ENCODE measurements around the gene SLC35G6.

SLC35G6 gene

GRCh38 chr17:7493941-7494340 is 12.7 kb downstream of the SLC35G6 start:
- Histone ChIP-seq H3K9me3 (ENCODE audit: low read length) (peaks cover 5% of the 10 kb centered on the region), H2AFZ (ENCODE audit: low read depth, low read length) (no peak overlapping the region), H3K4me3 (ENCODE audit: low read length) (no peak overlapping the region), H3K27me3 (ENCODE audit: insufficient read depth, low read length) (no peaks in the 10 kb centered on the region), H3K36me3 (ENCODE audit: insufficient read depth, low read length) (peaks cover 67% of the 10 kb centered on the region), H3K4me1 (ENCODE audit: insufficient read depth, low read length) (peaks cover 3% of the 10 kb centered on the region)

DNA sequence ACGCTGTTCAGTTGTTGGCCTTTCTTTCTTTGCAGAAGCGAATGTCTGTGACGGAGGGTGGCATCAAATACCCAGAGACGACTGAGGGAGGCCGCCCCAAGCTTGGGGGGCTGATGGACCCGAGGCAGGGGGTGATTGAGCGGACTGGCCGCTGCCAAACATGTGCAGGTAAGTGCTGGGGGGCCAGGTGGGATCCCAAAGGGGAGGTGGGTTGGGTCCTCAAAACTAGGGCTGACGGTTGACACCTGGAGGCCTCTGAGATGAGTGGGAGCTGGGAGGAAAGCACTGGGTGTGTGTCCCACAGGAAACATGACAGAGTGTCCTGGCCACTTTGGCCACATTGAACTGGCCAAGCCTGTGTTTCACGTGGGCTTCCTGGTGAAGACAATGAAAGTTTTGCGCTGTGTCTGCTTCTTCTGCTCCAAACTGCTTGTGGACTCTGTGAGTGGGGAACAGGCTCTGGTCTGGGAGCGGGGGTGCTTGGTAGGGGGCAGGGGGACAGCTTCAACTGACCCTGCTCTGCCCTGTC is 14.7 kb downstream of the SLC35G6 start:
- H3K9me3 ChIP-seq (ENCODE audit: low read length) = no peaks in the 10 kb centered on the region
- H3K36me3 ChIP-seq (ENCODE audit: insufficient read depth, low read length) = peaks cover 76% of the 10 kb centered on the region
- no peaks in the 10 kb centered on the region for H3K27me3 ChIP-seq (ENCODE audit: insufficient read depth, low read length)
- no peak overlapping the region for H3K4me3 ChIP-seq (ENCODE audit: low read length)
- peaks cover 3% of the 10 kb centered on the region for H3K4me1 ChIP-seq (ENCODE audit: insufficient read depth, low read length)
- H2AFZ ChIP-seq (ENCODE audit: low read depth, low read length) = no peak overlapping the region

DNA sequence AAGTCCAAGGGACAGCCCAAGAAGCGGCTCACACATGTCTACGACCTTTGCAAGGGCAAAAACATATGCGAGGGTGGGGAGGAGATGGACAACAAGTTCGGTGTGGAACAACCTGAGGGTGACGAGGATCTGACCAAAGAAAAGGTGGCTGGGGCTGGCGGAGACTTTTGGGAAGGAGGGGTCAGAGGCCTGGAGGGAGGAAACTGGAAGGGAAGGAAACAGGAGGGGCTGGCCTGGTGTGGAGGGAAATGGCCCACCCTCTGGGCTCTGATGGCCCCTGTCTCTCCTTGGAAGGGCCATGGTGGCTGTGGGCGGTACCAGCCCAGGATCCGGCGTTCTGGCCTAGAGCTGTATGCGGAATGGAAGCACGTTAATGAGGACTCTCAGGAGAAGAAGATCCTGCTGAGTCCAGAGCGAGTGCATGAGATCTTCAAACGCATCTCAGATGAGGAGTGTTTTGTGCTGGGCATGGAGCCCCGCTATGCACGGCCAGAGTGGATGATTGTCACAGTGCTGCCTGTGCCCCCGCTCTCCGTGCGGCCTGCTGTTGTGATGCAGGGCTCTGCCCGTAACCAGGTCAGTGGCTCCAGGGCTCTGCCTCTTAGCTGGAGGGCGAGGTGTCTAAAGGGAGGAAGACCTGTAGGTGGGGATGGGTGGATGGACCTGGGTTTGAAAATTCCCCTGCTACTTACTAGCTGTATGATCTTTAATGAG is 15.4 kb downstream of the SLC35G6 start:
- Histone ChIP-seq H3K4me1 (ENCODE audit: insufficient read depth, low read length) (peaks cover under 1% of the 10 kb centered on the region), H3K27me3 (ENCODE audit: insufficient read depth, low read length) (no peaks in the 10 kb centered on the region), H2AFZ (ENCODE audit: low read depth, low read length) (no peak overlapping the region), H3K9me3 (ENCODE audit: low read length) (no peaks in the 10 kb centered on the region), H3K36me3 (ENCODE audit: insufficient read depth, low read length) (peaks cover 77% of the 10 kb centered on the region), H3K4me3 (ENCODE audit: low read length) (no peak overlapping the region)

GRCh38 chr17:7497228-7497627 is 16.0 kb downstream of the SLC35G6 start:
- H3K36me3 ChIP-seq (ENCODE audit: insufficient read depth, low read length) = peaks cover 79% of the 10 kb centered on the region
- H2AFZ ChIP-seq (ENCODE audit: low read depth, low read length) = no peak overlapping the region
- H3K27me3 ChIP-seq (ENCODE audit: insufficient read depth, low read length) = no peaks in the 10 kb centered on the region
- no peaks in the 10 kb centered on the region for H3K4me1 ChIP-seq (ENCODE audit: insufficient read depth, low read length)
- no peak overlapping the region for H3K4me3 ChIP-seq (ENCODE audit: low read length)
- H3K9me3 ChIP-seq (ENCODE audit: low read length) = no peaks in the 10 kb centered on the region

DNA sequence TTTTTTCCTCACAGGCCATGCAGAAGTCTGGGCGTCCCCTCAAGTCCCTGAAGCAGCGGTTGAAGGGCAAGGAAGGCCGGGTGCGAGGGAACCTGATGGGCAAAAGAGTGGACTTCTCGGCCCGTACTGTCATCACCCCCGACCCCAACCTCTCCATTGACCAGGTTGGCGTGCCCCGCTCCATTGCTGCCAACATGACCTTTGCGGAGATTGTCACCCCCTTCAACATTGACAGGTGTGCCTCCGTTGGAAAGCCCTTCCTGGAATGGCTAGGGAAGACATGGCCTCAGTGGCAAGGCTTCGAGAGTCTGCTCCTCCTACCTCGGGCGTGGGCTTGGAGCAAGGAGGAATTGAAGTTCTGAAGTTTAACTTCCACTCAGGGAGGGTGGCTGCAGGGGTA is 16.4 kb downstream of the SLC35G6 start:
- no peaks in the 10 kb centered on the region for H3K27me3 ChIP-seq (ENCODE audit: insufficient read depth, low read length)
- H3K36me3 ChIP-seq (ENCODE audit: insufficient read depth, low read length) = peaks cover 82% of the 10 kb centered on the region
- no peak overlapping the region for H2AFZ ChIP-seq (ENCODE audit: low read depth, low read length)
- no peaks in the 10 kb centered on the region for H3K9me3 ChIP-seq (ENCODE audit: low read length)
- H3K4me1 ChIP-seq (ENCODE audit: insufficient read depth, low read length) = no peaks in the 10 kb centered on the region
- H3K4me3 ChIP-seq (ENCODE audit: low read length) = no peak overlapping the region

DNA sequence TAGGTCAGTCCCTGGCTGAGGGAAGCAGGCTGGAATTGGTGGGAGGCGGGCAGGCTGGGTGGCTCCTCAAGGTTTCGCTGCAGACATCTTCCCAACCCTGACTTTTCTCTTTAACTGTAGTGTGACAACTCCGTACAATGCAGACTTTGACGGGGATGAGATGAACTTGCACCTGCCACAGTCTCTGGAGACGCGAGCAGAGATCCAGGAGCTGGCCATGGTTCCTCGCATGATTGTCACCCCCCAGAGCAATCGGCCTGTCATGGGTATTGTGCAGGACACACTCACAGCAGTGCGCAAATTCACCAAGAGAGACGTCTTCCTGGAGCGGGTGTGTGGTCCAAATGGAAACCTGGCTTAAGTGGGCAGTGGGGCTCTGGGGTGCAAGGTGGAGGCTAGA is 17.9 kb downstream of the SLC35G6 start:
- Histone ChIP-seq H3K36me3 (ENCODE audit: insufficient read depth, low read length) (peaks cover 88% of the 10 kb centered on the region), H3K4me3 (ENCODE audit: low read length) (no peak overlapping the region), H2AFZ (ENCODE audit: low read depth, low read length) (no peak overlapping the region), H3K4me1 (ENCODE audit: insufficient read depth, low read length) (no peaks in the 10 kb centered on the region), H3K27me3 (ENCODE audit: insufficient read depth, low read length) (no peaks in the 10 kb centered on the region), H3K9me3 (ENCODE audit: low read length) (no peaks in the 10 kb centered on the region)

- H3K27me3 ChIP-seq (ENCODE audit: insufficient read depth, low read length) = no peaks in the 10 kb centered on the region
- no peaks in the 10 kb centered on the region for H3K9me3 ChIP-seq (ENCODE audit: low read length)
- no peaks in the 10 kb centered on the region for H3K4me1 ChIP-seq (ENCODE audit: insufficient read depth, low read length)
- H2AFZ ChIP-seq (ENCODE audit: low read depth, low read length) = no peak overlapping the region
- peaks cover 86% of the 10 kb centered on the region for H3K36me3 ChIP-seq (ENCODE audit: insufficient read depth, low read length)
- H3K4me3 ChIP-seq (ENCODE audit: low read length) = no peak overlapping the region
Measured at GRCh38 chr17:7501729-7502128, 20.5 kb downstream of the SLC35G6 start.

- no peaks in the 10 kb centered on the region for H3K9me3 ChIP-seq (ENCODE audit: low read length)
- H3K4me3 ChIP-seq (ENCODE audit: low read length) = no peak overlapping the region
- no peaks in the 10 kb centered on the region for H3K27me3 ChIP-seq (ENCODE audit: insufficient read depth, low read length)
- peaks cover 85% of the 10 kb centered on the region for H3K36me3 ChIP-seq (ENCODE audit: insufficient read depth, low read length)
- no peaks in the 10 kb centered on the region for H3K4me1 ChIP-seq (ENCODE audit: insufficient read depth, low read length)
- H2AFZ ChIP-seq (ENCODE audit: low read depth, low read length) = no peak overlapping the region
Measured at GRCh38 chr17:7502171-7502847, 21.1 kb downstream of the SLC35G6 start.

- Histone ChIP-seq H3K4me3 (ENCODE audit: low read length) (no peak overlapping the region), H2AFZ (ENCODE audit: low read depth, low read length) (no peak overlapping the region), H3K36me3 (ENCODE audit: insufficient read depth, low read length) (peaks cover 83% of the 10 kb centered on the region), H3K27me3 (ENCODE audit: insufficient read depth, low read length) (no peaks in the 10 kb centered on the region), H3K4me1 (ENCODE audit: insufficient read depth, low read length) (no peaks in the 10 kb centered on the region), H3K9me3 (ENCODE audit: low read length) (no peaks in the 10 kb centered on the region)
Measured at GRCh38 chr17:7502987-7503386, 21.7 kb downstream of the SLC35G6 start.

DNA sequence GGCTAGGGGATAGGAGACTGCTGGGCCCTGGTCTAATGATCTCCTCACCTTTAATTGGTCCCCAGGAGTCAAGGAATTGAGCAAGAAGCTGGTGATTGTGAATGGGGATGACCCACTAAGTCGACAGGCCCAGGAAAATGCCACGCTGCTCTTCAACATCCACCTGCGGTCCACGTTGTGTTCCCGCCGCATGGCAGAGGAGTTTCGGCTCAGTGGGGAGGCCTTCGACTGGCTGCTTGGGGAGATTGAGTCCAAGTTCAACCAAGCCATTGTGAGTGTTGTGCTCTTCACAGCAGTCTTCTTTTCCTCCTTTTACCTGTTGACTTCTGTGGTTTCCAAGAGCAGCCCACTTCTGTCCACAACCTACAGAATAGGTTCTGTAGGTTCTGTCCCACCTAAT is 22.3 kb downstream of the SLC35G6 start:
- Histone ChIP-seq H3K36me3 (ENCODE audit: insufficient read depth, low read length) (peaks cover 82% of the 10 kb centered on the region), H2AFZ (ENCODE audit: low read depth, low read length) (no peak overlapping the region), H3K9me3 (ENCODE audit: low read length) (no peaks in the 10 kb centered on the region), H3K27me3 (ENCODE audit: insufficient read depth, low read length) (no peaks in the 10 kb centered on the region), H3K4me1 (ENCODE audit: insufficient read depth, low read length) (no peaks in the 10 kb centered on the region), H3K4me3 (ENCODE audit: low read length) (no peak overlapping the region)

GRCh38 chr17:7508145-7508544 is 26.9 kb downstream of the SLC35G6 start:
- Histone ChIP-seq H3K27me3 (ENCODE audit: insufficient read depth, low read length) (no peaks in the 10 kb centered on the region), H2AFZ (ENCODE audit: low read depth, low read length) (no peak overlapping the region), H3K4me3 (ENCODE audit: low read length) (no peak overlapping the region), H3K36me3 (ENCODE audit: insufficient read depth, low read length) (peaks cover 82% of the 10 kb centered on the region), H3K9me3 (ENCODE audit: low read length) (no peaks in the 10 kb centered on the region), H3K4me1 (ENCODE audit: insufficient read depth, low read length) (no peaks in the 10 kb centered on the region)

GRCh38 chr17:7508846-7509245 is 27.6 kb downstream of the SLC35G6 start:
- H3K4me3 ChIP-seq (ENCODE audit: low read length) = no peak overlapping the region
- no peaks in the 10 kb centered on the region for H3K4me1 ChIP-seq (ENCODE audit: insufficient read depth, low read length)
- no peak overlapping the region for H2AFZ ChIP-seq (ENCODE audit: low read depth, low read length)
- H3K9me3 ChIP-seq (ENCODE audit: low read length) = no peaks in the 10 kb centered on the region
- no peaks in the 10 kb centered on the region for H3K27me3 ChIP-seq (ENCODE audit: insufficient read depth, low read length)
- H3K36me3 ChIP-seq (ENCODE audit: insufficient read depth, low read length) = peaks cover 82% of the 10 kb centered on the region

GRCh38 chr17:7509937-7510336 is 28.7 kb downstream of the SLC35G6 start:
- Histone ChIP-seq H3K4me1 (ENCODE audit: insufficient read depth, low read length) (no peaks in the 10 kb centered on the region), H2AFZ (ENCODE audit: low read depth, low read length) (no peak overlapping the region), H3K9me3 (ENCODE audit: low read length) (no peaks in the 10 kb centered on the region), H3K27me3 (ENCODE audit: insufficient read depth, low read length) (no peaks in the 10 kb centered on the region), H3K4me3 (ENCODE audit: low read length) (no peak overlapping the region), H3K36me3 (ENCODE audit: insufficient read depth, low read length) (peaks cover 82% of the 10 kb centered on the region)

All from neuron (in vitro differentiated cells).